Upper lobe of right lung (tissue), 1 donor: ENCODE results near the gene STAC. TPM values are rescaled to one million over a fixed set of nuclear protein-coding genes. Genes with fewer than 3 reads are reported as not detected.
"Not testable (repeated sequence)": the region's sequence is repeated elsewhere in the genome, so short reads cannot be mapped to it uniquely, and the experiment has no call there.

Source experiments
- ATAC-seq: fragments of 200-7000 bp; cut with Tn5 transposase; one replicate; pipeline ENCODE4 v1.9.1; 2020; ENCODE audit warnings: mild to moderate bottlenecking, moderate library complexity
- DNase-seq: peaks from one replicate; pipeline ENCODE4 v3.0.0-alpha.2; 2020
- H3K27ac ChIP-seq: fragments of 200-600 bp; one replicate; pipeline ENCODE4 v1.8.0; 2022
- H3K27me3 ChIP-seq: fragments of 200-600 bp; one replicate; pipeline ENCODE4 v1.8.0; 2022; ENCODE audit warnings: mild to moderate bottlenecking
- H3K36me3 ChIP-seq: fragments of 200-600 bp; one replicate; pipeline ENCODE4 v1.8.0; 2022
- H3K4me1 ChIP-seq: fragments of 200-600 bp; one replicate; pipeline ENCODE4 v1.8.0; 2022
- H3K4me3 ChIP-seq: fragments of 200-600 bp; one replicate; pipeline ENCODE4 v1.8.0; 2022; ENCODE audit warnings: mild to moderate bottlenecking
- H3K9me3 ChIP-seq: fragments of 200-600 bp; one replicate; pipeline ENCODE4 v1.8.0; 2022
- CTCF ChIP-seq: fragments of 200-600 bp; IDR thresholded peaks from one replicate; pipeline ENCODE4 v1.8.0; 2022; ENCODE audit warnings: antibody characterized with exemption
- intact Hi-C: fragments of 100-400 bp; cut with DNase I; formaldehyde crosslinking; loops from one replicate; pipeline ENCODE4 v1.11.0; 2022
- total RNA-seq: library from RNA; stranded (reverse); fragmentation: NEBNext Ultra II Directional; extraction: Animal tissue kit (Norgen Biotek cat#: 25700); gene quantifications from one replicate; pipeline ENCODE4 v1.2.1, GENCODE V29; 2021
- donor health status: DM: no; HTN: yes; CAD: no; lungs with severe emphysema.

Gene STAC
- total RNA-seq, 1 donor from 2014 or later = 25.3 TPM

GRCh38 chr3:36447061-36447460 is 66.8 kb downstream of the STAC start:
- Histone ChIP-seq H3K9me3 (no peaks in the 10 kb centered on the region), H3K4me3 (no peak overlapping the region), H3K27ac (no peak overlapping the region), H3K4me1 (no peaks in the 10 kb centered on the region), H3K36me3 (no peaks in the 10 kb centered on the region), H3K27me3 (no peaks in the 10 kb centered on the region)
- no peak for ATAC-seq
- intact Hi-C loops = no loop called here
- no peak for TF ChIP-seq CTCF
- DNase-seq = no peak

GRCh38 chr3:36451816-36452215 is 71.5 kb downstream of the STAC start:
- no peak overlapping the region for H3K27ac ChIP-seq
- TF ChIP-seq CTCF = no peak
- ATAC-seq = no peak
- no peaks in the 10 kb centered on the region for H3K4me1 ChIP-seq
- intact Hi-C loops = no loop called here
- DNase-seq = no peak
- no peaks in the 10 kb centered on the region for H3K27me3 ChIP-seq
- no peaks in the 10 kb centered on the region for H3K9me3 ChIP-seq
- H3K4me3 ChIP-seq = no peak overlapping the region
- H3K36me3 ChIP-seq = no peaks in the 10 kb centered on the region

- H3K27me3 ChIP-seq, ATAC-seq, H3K4me3 ChIP-seq, H3K27ac ChIP-seq, DNase-seq, H3K4me1 ChIP-seq, intact Hi-C loops, H3K36me3 ChIP-seq, H3K9me3 ChIP-seq: not testable (repeated sequence)
Measured at GRCh38 chr3:36453213-36453612, 72.9 kb downstream of the STAC start.

- H3K27ac ChIP-seq, DNase-seq, H3K27me3 ChIP-seq, H3K36me3 ChIP-seq, H3K4me1 ChIP-seq, H3K9me3 ChIP-seq, H3K4me3 ChIP-seq, ATAC-seq, intact Hi-C loops: not testable (repeated sequence)
Measured at GRCh38 chr3:36453896-36454295, 73.6 kb downstream of the STAC start.

GRCh38 chr3:36455406-36455805 is 75.1 kb downstream of the STAC start:
- Histone ChIP-seq H3K4me3 (no peak overlapping the region), H3K9me3 (no peaks in the 10 kb centered on the region), H3K27me3 (no peaks in the 10 kb centered on the region), H3K27ac (no peak overlapping the region), H3K36me3 (no peaks in the 10 kb centered on the region), H3K4me1 (peaks cover 3% of the 10 kb centered on the region)
- intact Hi-C loops = no loop called here
- TF ChIP-seq CTCF = no peak
- ATAC-seq = no peak
- no peak for DNase-seq

GRCh38 chr3:36456784-36457183 is 76.5 kb downstream of the STAC start:
- no peak for ATAC-seq
- no peaks in the 10 kb centered on the region for H3K27me3 ChIP-seq
- intact Hi-C loops = no loop called here
- DNase-seq = no peak
- no peak overlapping the region for H3K4me3 ChIP-seq
- H3K9me3 ChIP-seq = no peaks in the 10 kb centered on the region
- H3K4me1 ChIP-seq = peaks cover 3% of the 10 kb centered on the region
- no peaks in the 10 kb centered on the region for H3K36me3 ChIP-seq
- TF ChIP-seq CTCF = no peak
- H3K27ac ChIP-seq = no peak overlapping the region

- intact Hi-C loops = no loop called here
- ATAC-seq (no peak), DNase-seq (no peak)
Measured at GRCh38 chr3:36457667-36458066, 77.4 kb downstream of the STAC start.

More at GRCh38 chr3:36457667-36458066, 77.4 kb downstream of the STAC start:
- no peak overlapping the region for H3K4me3 ChIP-seq
- H3K36me3 ChIP-seq = no peaks in the 10 kb centered on the region
- peaks cover 3% of the 10 kb centered on the region for H3K4me1 ChIP-seq
- no peak for TF ChIP-seq CTCF
- H3K27me3 ChIP-seq = no peaks in the 10 kb centered on the region
- no peaks in the 10 kb centered on the region for H3K9me3 ChIP-seq
- no peak overlapping the region for H3K27ac ChIP-seq
